Measurements from ENCODE around the gene SRSF9. TPM values are rescaled to one million over a fixed set of nuclear protein-coding genes. Genes with fewer than 3 reads are reported as not detected.

SRSF9 gene
- total and polyA plus RNA-seq, 2 of the 13 experiments (the other 11 are each of a cell fraction or from before 2014, with no cell fraction given): 125 to 144 TPM

GRCh38 chr12:120437735-120438494 lies 31.6 kb downstream of the SRSF9 start, which contains the start of gene COX6A1 (continued):
- peak; percentile 47; the same call in 1 of the 2 replicates for TF ChIP-seq ZNF264 (CRISPR knock-in tag; IDR thresholded peaks at IDR 0.05)
- TF ChIP-seq PHB2 (IDR thresholded peaks at IDR 0.05; ENCODE audit: partially characterized antibody): no peak
- TF ChIP-seq ZNF292 (CRISPR knock-in tag; IDR thresholded peaks at IDR 0.05; ENCODE audit: borderline replicate concordance, low read depth): no peak
- peak; percentile 95 for TF ChIP-seq SAP130 (CRISPR knock-in tag; IDR thresholded peaks at IDR 0.05; ENCODE audit: low read depth)
- TF ChIP-seq, protein P1, sequence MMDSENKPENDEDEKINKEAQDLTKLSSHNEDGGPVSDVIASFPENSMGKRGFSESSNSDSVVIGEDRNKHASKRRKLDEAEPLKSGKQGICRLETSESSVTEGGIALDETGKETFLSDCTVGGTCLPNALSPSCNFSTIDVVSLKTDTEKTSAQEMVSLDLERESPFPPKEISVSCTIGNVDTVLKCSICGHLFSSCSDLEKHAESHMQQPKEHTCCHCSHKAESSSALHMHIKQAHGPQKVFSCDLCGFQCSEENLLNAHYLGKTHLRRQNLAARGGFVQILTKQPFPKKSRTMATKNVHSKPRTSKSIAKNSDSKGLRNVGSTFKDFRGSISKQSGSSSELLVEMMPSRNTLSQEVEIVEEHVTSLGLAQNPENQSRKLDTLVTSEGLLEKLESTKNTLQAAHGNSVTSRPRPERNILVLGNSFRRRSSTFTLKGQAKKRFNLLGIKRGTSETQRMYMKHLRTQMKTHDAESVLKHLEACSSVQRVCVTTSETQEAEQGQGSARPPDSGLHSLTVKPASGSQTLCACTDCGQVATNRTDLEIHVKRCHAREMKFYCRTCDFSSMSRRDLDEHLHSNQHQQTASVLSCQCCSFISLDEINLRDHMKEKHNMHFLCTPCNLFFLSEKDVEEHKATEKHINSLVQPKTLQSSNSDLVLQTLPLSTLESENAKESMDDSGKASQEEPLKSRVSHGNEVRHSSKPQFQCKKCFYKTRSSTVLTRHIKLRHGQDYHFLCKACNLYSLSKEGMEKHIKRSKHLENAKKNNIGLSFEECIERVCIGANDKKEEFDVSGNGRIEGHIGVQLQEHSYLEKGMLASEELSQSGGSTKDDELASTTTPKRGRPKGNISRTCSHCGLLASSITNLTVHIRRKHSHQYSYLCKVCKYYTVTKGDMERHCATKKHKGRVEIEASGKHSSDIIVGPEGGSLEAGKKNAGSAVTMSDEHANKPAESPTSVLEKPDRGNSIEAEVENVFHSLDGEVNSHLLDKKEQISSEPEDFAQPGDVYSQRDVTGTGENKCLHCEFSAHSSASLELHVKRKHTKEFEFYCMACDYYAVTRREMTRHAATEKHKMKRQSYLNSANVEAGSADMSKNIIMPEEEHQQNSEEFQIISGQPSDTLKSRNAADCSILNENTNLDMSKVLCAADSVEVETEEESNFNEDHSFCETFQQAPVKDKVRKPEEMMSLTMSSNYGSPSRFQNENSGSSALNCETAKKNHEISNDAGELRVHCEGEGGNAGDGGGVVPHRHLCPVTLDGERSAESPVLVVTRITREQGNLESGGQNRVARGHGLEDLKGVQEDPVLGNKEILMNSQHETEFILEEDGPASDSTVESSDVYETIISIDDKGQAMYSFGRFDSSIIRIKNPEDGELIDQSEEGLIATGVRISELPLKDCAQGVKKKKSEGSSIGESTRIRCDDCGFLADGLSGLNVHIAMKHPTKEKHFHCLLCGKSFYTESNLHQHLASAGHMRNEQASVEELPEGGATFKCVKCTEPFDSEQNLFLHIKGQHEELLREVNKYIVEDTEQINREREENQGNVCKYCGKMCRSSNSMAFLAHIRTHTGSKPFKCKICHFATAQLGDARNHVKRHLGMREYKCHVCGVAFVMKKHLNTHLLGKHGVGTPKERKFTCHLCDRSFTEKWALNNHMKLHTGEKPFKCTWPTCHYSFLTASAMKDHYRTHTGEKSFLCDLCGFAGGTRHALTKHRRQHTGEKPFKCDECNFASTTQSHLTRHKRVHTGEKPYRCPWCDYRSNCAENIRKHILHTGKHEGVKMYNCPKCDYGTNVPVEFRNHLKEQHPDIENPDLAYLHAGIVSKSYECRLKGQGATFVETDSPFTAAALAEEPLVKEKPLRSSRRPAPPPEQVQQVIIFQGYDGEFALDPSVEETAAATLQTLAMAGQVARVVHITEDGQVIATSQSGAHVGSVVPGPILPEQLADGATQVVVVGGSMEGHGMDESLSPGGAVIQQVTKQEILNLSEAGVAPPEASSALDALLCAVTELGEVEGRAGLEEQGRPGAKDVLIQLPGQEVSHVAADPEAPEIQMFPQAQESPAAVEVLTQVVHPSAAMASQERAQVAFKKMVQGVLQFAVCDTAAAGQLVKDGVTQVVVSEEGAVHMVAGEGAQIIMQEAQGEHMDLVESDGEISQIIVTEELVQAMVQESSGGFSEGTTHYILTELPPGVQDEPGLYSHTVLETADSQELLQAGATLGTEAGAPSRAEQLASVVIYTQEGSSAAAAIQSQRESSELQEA (CRISPR knock-in tag; IDR thresholded peaks at IDR 0.05; ENCODE audit: not compliant biosample characterization): no peak
- peak; percentile 85; the same call in 1 of the 2 replicates for TF ChIP-seq SALL2 (CRISPR knock-in tag; IDR thresholded peaks at IDR 0.05)
- TF ChIP-seq RFXAP (CRISPR knock-in tag; IDR thresholded peaks at IDR 0.05; ENCODE audit: borderline replicate concordance): peak; percentile 68; the same call in 1 of the 2 replicates
- TF ChIP-seq, protein P2, sequence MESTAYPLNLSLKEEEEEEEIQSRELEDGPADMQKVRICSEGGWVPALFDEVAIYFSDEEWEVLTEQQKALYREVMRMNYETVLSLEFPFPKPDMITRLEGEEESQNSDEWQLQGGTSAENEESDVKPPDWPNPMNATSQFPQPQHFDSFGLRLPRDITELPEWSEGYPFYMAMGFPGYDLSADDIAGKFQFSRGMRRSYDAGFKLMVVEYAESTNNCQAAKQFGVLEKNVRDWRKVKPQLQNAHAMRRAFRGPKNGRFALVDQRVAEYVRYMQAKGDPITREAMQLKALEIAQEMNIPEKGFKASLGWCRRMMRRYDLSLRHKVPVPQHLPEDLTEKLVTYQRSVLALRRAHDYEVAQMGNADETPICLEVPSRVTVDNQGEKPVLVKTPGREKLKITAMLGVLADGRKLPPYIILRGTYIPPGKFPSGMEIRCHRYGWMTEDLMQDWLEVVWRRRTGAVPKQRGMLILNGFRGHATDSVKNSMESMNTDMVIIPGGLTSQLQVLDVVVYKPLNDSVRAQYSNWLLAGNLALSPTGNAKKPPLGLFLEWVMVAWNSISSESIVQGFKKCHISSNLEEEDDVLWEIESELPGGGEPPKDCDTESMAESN (CRISPR knock-in tag; conservative IDR thresholded peaks at IDR 0.05): no peak
- no peak for TF ChIP-seq MED8 (CRISPR knock-in tag; IDR thresholded peaks at IDR 0.05; ENCODE audit: insufficient replicate concordance)
- no peak for TF ChIP-seq PBX2 (CRISPR knock-in tag; IDR thresholded peaks at IDR 0.05)
- no peak for TF ChIP-seq ELF4 (CRISPR knock-in tag; IDR thresholded peaks at IDR 0.05; ENCODE audit: borderline replicate concordance)
- no peak for TF ChIP-seq ZNF746 (CRISPR knock-in tag; IDR thresholded peaks at IDR 0.05)

All from HepG2 (cell line).